ENCODE results near the gene RBM8A.
A peak's percentile ranks its signal among the peaks of the same experiment; 100 is the strongest.

Gene RBM8A

DNA sequence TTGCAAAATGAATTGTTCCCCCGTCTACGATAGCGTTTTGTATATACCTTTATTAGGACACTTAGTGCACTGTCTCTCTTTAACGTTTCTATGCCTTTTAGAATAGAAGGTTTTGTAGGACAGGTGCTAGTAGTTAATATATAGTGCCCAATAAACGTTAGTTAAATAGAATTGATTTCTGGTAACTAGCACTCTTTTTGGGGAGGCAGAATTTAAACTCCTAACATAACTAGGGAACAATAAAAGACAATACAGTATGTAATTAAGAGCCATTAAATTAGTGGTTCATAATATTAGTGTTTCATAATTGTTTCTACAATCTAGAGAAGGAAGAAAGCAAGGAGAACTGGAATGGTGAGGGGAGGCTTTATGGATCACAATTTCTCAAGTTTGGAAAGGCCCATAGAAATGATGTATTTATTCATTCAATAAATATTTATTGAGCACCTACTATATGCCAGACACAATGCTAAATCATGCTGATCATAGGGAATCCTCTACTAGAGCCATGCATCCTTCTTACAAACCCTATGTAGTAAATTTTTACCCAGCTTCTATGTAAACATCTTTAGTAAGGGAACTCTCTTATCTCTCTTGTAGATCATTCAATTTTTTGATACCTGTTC, 37.9 kb upstream of the RBM8A start:
- no peak for DNase-seq (ENCODE audit: low spot score)
- TF ChIP-seq, protein P1, sequence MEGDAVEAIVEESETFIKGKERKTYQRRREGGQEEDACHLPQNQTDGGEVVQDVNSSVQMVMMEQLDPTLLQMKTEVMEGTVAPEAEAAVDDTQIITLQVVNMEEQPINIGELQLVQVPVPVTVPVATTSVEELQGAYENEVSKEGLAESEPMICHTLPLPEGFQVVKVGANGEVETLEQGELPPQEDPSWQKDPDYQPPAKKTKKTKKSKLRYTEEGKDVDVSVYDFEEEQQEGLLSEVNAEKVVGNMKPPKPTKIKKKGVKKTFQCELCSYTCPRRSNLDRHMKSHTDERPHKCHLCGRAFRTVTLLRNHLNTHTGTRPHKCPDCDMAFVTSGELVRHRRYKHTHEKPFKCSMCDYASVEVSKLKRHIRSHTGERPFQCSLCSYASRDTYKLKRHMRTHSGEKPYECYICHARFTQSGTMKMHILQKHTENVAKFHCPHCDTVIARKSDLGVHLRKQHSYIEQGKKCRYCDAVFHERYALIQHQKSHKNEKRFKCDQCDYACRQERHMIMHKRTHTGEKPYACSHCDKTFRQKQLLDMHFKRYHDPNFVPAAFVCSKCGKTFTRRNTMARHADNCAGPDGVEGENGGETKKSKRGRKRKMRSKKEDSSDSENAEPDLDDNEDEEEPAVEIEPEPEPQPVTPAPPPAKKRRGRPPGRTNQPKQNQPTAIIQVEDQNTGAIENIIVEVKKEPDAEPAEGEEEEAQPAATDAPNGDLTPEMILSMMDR (IDR thresholded peaks at IDR 0.05; ENCODE audit: extremely low read depth, insufficient read depth, missing control alignments), result no peak
- in situ Hi-C loops (cut with MboI; ENCODE audit: low pct_unique_long_range_greater_than_20kb, low sequenced_read_pairs, unreplicated experiment), result no loop called here

DNA sequence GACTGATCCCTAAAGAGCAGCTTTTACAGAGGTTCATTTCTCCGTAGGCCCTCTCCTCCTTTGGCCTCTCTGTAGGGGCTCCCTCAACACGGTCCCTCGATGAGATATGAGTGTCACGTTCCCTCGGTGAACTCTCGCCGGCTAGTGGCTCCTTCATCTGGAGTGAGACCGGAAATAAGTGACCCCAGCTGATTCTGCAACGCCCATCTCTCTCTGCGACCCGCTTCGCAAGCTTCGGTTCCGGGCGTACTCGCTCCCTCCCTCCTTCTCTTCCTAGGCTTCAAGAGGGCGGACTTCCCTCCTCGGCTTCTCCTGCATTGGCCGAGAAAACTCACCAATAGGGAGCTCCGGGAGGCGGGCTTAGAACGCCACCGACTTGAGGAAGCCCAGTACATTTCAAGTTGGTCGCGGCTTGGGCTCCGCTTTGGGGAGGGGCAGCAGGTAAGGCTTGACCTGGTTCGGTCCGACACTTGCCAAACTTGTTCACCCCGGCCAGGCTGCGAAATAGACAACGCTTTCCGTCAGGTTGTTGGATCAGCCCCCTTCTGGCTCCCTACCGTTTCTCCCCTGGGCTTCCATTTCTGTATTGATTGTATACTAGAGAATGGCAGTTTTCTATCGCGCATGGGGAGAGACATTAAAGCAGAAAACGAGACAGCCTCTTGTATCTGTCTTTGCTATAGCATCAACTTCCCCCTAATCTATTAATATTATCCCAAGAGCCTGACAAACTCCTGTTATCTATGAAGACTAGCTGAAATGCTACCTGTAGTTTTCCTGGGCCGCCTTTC, 37.2 kb upstream of the RBM8A start, which contains the start of the genes ANKRD34A and POLR3GL:
Gene ANKRD34A, minus strand, starts transcription at position 248 of the 791 bp plus-strand sequence. CDS start 2,816 bp downstream, outside the sequence.
Gene POLR3GL, plus strand, starts transcription at position 363 of the 791 bp plus-strand sequence. CDS start 10,176 bp downstream, outside the sequence.
- TF ChIP-seq, protein P1 (IDR thresholded peaks at IDR 0.05; ENCODE audit: extremely low read depth, insufficient read depth, missing control alignments), result no peak
- in situ Hi-C loops (cut with MboI; ENCODE audit: low pct_unique_long_range_greater_than_20kb, low sequenced_read_pairs, unreplicated experiment), result no loop called here
- DNase-seq (ENCODE audit: low spot score), result peak; percentile 93

DNA sequence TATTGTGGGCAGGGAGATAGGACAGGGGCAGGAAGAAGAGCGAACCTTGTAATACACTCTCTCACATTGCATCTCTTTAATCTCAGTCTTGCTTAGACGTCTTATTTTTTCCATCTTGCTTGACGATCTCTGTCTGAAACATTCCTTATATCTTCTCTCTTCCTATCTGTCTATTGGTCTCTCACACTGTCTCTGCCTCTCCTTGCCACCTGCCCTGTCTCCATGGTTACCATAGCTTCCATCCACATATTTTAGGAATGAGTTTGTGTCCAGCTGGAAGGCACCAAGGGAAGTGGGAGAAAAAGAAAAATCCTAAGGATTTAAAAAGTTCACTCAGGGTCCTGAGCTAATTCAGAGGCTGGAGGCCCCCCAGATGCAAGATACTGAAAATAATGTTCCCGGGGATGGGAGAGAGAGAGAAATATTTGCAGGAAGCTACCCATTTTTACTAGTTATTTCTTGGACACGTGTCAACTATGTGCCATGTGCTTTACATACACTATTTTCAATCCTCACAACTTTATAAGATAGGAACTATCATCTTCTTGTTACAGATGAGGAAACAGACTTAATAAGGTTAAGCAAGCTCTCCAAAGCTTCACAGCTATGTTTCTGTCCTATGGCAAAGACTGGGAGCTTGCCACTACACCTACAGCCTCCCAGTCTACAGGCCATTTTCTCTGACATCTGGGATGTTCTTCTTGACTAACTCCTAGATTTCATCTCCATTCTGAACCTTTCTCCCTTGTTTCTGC, 36.2 kb upstream of the RBM8A start:
- no peak for DNase-seq (ENCODE audit: low spot score)
- TF ChIP-seq, protein P1 (IDR thresholded peaks at IDR 0.05; ENCODE audit: extremely low read depth, insufficient read depth, missing control alignments), result no peak
- in situ Hi-C loops (cut with MboI; ENCODE audit: low pct_unique_long_range_greater_than_20kb, low sequenced_read_pairs, unreplicated experiment), result no loop called here

DNA sequence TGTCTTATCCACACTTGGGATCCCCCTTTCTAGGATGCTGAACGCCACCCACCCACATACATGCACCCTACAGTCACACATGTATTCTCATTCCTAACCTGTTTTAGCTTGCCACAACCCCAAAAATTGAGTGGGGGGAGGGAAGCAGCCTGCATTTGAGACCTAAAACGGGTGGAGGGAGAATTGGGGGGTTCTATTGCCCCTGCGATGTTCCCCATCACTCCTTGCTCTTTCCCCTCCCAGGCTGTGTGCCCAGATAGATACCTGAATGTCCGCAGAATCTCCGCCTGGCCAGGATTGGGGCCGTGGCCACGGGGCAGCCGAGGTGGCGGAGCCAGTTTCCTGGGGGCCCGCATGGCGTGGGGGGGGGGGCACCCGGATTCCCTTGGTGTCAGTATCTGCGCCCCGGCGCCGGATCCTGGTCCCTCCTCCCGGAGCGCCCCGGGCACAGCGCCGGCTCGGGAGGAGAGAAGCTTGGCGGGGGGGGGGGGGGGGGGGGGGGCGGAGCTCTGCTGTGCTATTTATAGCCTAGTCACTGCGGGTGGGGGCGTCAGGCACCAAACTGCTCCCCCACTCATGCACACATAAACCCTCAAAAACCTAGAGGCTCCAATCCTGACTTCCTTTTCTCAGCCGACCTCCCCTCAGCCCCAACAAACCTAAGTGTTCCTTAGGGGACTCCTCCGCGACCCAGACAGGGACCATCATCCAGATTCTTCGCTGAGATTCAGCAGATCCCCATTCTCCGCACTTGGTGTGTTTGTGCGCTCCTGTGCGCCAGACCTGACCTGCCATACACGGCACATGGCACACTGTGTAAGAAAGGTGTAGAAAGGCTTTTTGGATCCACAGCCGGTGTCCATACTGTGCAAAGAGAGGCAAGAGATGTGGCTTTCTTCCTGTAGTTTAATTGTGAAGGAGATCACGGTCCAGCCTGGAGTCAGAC, 35.1 kb upstream of the RBM8A start:
- in situ Hi-C loops (cut with MboI; ENCODE audit: low pct_unique_long_range_greater_than_20kb, low sequenced_read_pairs, unreplicated experiment), result no loop called here
- no peak for DNase-seq (ENCODE audit: low spot score)
- TF ChIP-seq, protein P1 (IDR thresholded peaks at IDR 0.05; ENCODE audit: extremely low read depth, insufficient read depth, missing control alignments), result no peak

DNA sequence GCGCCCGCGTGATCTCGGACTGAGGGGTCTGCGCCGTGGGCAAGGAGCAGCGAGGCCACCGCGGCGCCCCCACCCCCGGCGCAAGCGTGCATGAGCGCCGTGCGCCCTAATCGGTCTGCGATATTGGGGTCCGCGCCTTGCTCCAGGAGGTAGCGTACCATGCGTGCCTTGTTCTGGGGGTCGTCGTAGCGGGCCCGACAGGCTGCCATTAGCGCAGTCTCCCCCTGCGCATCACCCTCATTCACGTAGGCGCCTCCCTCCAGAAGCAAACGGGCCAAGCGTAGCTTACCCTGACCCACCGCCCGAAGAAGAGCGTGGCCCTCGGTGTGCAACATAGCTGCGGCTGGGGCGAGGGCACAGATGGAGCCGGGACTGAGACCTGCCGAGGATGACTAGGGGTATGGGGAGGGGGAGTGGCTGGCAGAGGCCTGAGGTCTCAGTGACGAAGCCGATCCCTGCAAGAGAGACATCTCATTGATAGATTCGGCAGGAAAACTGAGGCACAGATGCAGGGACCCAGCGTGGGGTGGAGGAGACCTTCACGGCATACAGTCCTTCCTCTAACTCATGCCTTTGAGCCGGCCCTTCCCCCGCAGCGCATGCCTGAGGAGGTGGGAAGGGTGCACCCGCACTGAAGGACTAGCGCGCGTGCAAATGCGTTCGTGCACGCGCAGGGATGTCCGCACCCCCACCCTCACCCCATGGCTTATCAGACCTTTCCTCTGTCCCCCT, 34.3 kb upstream of the RBM8A start:
- peak; percentile 45 for DNase-seq (ENCODE audit: low spot score)
- TF ChIP-seq, protein P1 (IDR thresholded peaks at IDR 0.05; ENCODE audit: extremely low read depth, insufficient read depth, missing control alignments), result no peak
- in situ Hi-C loops (cut with MboI; ENCODE audit: low pct_unique_long_range_greater_than_20kb, low sequenced_read_pairs, unreplicated experiment), result no loop called here
